B cell (primary cell): ENCODE measurements around the gene DOCK1. TPM values are rescaled to one million over a fixed set of nuclear protein-coding genes. Genes with fewer than 3 reads are reported as not detected.

Experiments
- ATAC-seq: fragments of 200-7000 bp; cut with Tn5 transposase; one replicate; pipeline ENCODE4 v1.10.0; 2021; ENCODE audit warnings: low read depth, mild to moderate bottlenecking, moderate number of reproducible peaks, moderate library complexity
- CTCF ChIA-PET: fragments of 350-600 bp; sonication (Branson Sonifier 250); formaldehyde crosslinking; loops from one replicate; lab custom pipeline; 2021; ENCODE audit warnings: antibody characterized with exemption, inconsistent platforms; lab: Charles Lee
- POLR2A ChIA-PET: fragments of 350-600 bp; sonication (Branson Sonifier 250); formaldehyde crosslinking; loops from one replicate; lab custom pipeline; 2021; ENCODE audit warnings: antibody characterized with exemption; lab: Charles Lee
- DNase-seq: peaks from one replicate; pipeline ENCODE4 v3.0.0; 2013
- H2AFZ ChIP-seq: 2 replicates; pipeline ENCODE4 v1.6.1; 2012; ENCODE audit warnings: mild to moderate bottlenecking, low read depth, low read length; ENCODE audit not compliant: insufficient read depth, poor library complexity, severe bottlenecking
- H3K27ac ChIP-seq, 2 donors: 1 replicate in 1 of 2; 2 replicates in 1 of 2; pipeline ENCODE4 v1.5.1; 2012 to 2013; ENCODE audit warnings: low read length in 2 of 2, mild to moderate bottlenecking in 2 of 2, moderate library complexity in 1 of 2
- H3K27me3 ChIP-seq, 4 experiments: fragments of 200-600 bp in 1 of 4; sonication (generic) in 1 of 4; replicated peaks in 1 of 4; 1 replicate in 2 of 4; 2 replicates in 2 of 4; pipeline versions ENCODE4 v1.6.1 to v1.7.0; 2013 to 2016; ENCODE audit warnings: low read length in 3 of 4, mild to moderate bottlenecking in 2 of 4, mixed read lengths in 1 of 4, moderate library complexity in 1 of 4; ENCODE audit not compliant: insufficient read depth in 4 of 4, control insufficient read depth in 3 of 4; ENCODE audit errors: control extremely low read depth in 1 of 4
- H3K36me3 ChIP-seq, 2 experiments: replicated peaks in 1 of 2; 1 replicate in 1 of 2; 2 replicates in 1 of 2; pipeline versions ENCODE4 v1.6.1 to v1.7.1; 2013; ENCODE audit warnings: low read length in 1 of 2; ENCODE audit not compliant: insufficient read depth in 2 of 2, control insufficient read depth in 1 of 2; ENCODE audit errors: control extremely low read depth in 1 of 2, extremely low read depth in 1 of 2
- H3K4me1 ChIP-seq, 2 donors: fragments of 200-600 bp in 1 of 2; sonication (generic) in 1 of 2; 1 replicate in 1 of 2; 2 replicates in 1 of 2; pipeline versions ENCODE4 v1.5.1 to v1.6.1; 2013 to 2017; ENCODE audit warnings: low read length in 2 of 2; ENCODE audit not compliant: control insufficient read depth in 2 of 2, insufficient read depth in 2 of 2
- H3K4me2 ChIP-seq: replicated peaks from 2 replicates; pipeline ENCODE3; 2012; ENCODE audit warnings: mild to moderate bottlenecking, low read depth, low read length; ENCODE audit not compliant: poor library complexity, severe bottlenecking
- H3K4me3 ChIP-seq, 5 experiments: fragments of 200-600 bp in 1 of 5; sonication (generic) in 1 of 5; 1 replicate in 3 of 5; 2 replicates in 2 of 5; pipeline versions ENCODE4 v1.5.1 to v1.7.0; 2011 to 2016; ENCODE audit warnings: low read length in 4 of 5, mild to moderate bottlenecking in 4 of 5, low read depth in 2 of 5, control low read depth in 1 of 5, moderate library complexity in 1 of 5; ENCODE audit not compliant: insufficient read depth in 1 of 5; ENCODE audit errors: control extremely low read depth in 1 of 5, extremely low read depth in 1 of 5
- H3K79me2 ChIP-seq: fragments of 200-600 bp; sonication (generic); one replicate; pipeline ENCODE4 v1.6.0; 2016; ENCODE audit warnings: low read length; ENCODE audit not compliant: control insufficient read depth, insufficient read depth
- H3K9ac ChIP-seq: fragments of 200-600 bp; sonication (generic); 2 replicates; pipeline ENCODE4 v1.6.1; 2017; ENCODE audit warnings: mild to moderate bottlenecking, low read length, moderate library complexity
- H3K9me3 ChIP-seq, 3 donors: one replicate each; pipeline versions ENCODE4 v1.6.1 to v1.7.1; 2013; ENCODE audit warnings: low read length in 2 of 3; ENCODE audit not compliant: control insufficient read depth in 2 of 3, insufficient read depth in 1 of 3; ENCODE audit errors: control extremely low read depth in 1 of 3
- H4K20me1 ChIP-seq: 2 replicates; pipeline ENCODE4 v1.6.0; 2012; ENCODE audit warnings: mild to moderate bottlenecking, low read length; ENCODE audit not compliant: insufficient read depth, control insufficient read depth, poor library complexity, severe bottlenecking
- H3K27ac Mint-ChIP-seq: one replicate; pipeline ENCODE4 v1.8.0; 2021; ENCODE audit warnings: mixed read lengths
- H3K27me3 Mint-ChIP-seq: one replicate; pipeline ENCODE4 v1.8.0; 2021; ENCODE audit warnings: mixed read lengths
- H3K4me1 Mint-ChIP-seq: one replicate; pipeline ENCODE4 v1.8.0; 2021; ENCODE audit warnings: mixed read lengths
- H3K4me3 Mint-ChIP-seq: one replicate; pipeline ENCODE4 v1.8.0; 2021; ENCODE audit warnings: mixed read lengths
- H3K9me3 Mint-ChIP-seq: one replicate; pipeline ENCODE4 v1.8.0; 2022; ENCODE audit warnings: mixed read lengths; ENCODE audit not compliant: insufficient read depth
- EZH2 ChIP-seq: IDR thresholded peaks from 2 replicates; pipeline ENCODE4 v1.6.1; 2012; ENCODE audit warnings: borderline replicate concordance, low read depth, mild to moderate bottlenecking, moderate library complexity, low read length; ENCODE audit not compliant: insufficient read depth, poor library complexity, severe bottlenecking
- WGBS: methylation state at CpG from one replicate; pipeline ENCODE4 v1.1.5; 2013; ENCODE audit warnings: missing lambda C conversion rate; ENCODE audit not compliant: insufficient coverage; 5-methylcytosine and 5-hydroxymethylcytosine counted together
- intact Hi-C: fragments of 100-400 bp; cut with micrococcal nuclease; formaldehyde crosslinking; loops from one replicate; pipeline ENCODE4 v1.10.0; 2022
- polyA plus RNA-seq: library from polyadenylated mRNA; depleted of rRNA; stranded (reverse); fragments of >200 nt; gene quantifications from 2 replicates; pipeline ENCODE4 v1.2.3, GENCODE V29; 2012
- total RNA-seq, 2 donors: library from RNA; stranded (reverse); fragments of 120-200 nt in 1 of 2; gene quantifications; 1 replicate in 1 of 2; 2 replicates in 1 of 2; pipeline versions ENCODE4 v1.2.3 to v1.2.4, GENCODE V29; 2013 to 2022
- TF ChIP-seq, protein P1 (sequence below): fragments of 200-600 bp; IDR thresholded peaks from one replicate; pipeline ENCODE4 v1.8.0; 2022; ENCODE audit warnings: antibody characterized with exemption, mild to moderate bottlenecking

The DOCK1 gene
- total and polyA plus RNA-seq, 2 donors (not counting 1 experiment from before 2014, with no cell fraction given) = not detected

DNA sequence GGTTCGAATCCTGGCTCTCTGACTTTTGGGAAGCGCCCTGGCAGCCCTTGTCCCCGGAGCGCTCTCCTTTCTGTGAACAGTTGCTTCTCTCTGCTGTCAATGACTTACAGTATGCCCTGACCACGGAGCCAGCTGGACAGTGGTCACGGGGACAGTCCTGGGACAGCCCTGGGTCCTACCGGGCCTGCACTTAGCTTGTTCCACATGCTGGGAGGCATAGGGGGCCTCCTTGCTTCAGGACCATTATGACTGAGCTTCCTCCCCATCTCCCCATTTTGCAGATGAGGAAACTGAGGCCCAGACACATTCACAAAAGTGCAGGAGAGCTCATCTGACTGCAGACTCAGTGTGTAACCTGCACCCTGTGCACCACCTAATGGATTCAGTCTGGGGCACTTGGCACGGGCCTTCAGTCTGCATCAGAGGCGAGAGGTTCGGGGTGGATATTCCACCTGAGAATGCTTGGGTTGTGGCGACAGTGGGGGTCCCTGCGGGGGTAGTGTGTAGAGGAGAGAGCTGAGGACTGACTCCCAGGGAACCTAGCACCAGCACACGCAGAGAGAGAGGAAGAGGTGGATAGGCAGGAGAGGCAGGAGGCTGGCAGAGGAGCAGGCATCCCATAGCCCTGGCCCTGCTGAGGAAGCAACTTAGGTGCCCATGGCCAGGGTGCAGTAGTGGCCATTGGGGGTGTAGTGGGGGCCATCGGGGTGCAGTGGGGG is 1.6 kb downstream of the DOCK1 start:
- Mint-ChIP-seq H3K27me3 (peaks cover 20% of the 10 kb centered on the region), H3K4me3 (no peak overlapping the region), H3K27ac (no peak overlapping the region), H3K9me3 (no peaks in the 10 kb centered on the region), H3K4me1 (peaks cover 2% of the 10 kb centered on the region)
- 95% methylated on average over 14 of the region's 14 CpGs for WGBS
- intact Hi-C loops = no loop called here
- H3K4me1 ChIP-seq = no peaks in the 10 kb centered on the region
- no peaks in the 10 kb centered on the region for H3K36me3 ChIP-seq
- no peak for ATAC-seq
- no peak overlapping the region for H3K27ac ChIP-seq
- no peak overlapping the region for H3K9ac ChIP-seq
- no peak overlapping the region for H2AFZ ChIP-seq
- DNase-seq = no peak
- H3K27me3 ChIP-seq = peaks cover 0 to 18% (median 2%) of the 10 kb centered on the region in 4 experiments
- H3K4me3 ChIP-seq = no peak overlapping the region
- TF ChIP-seq EZH2 = no peak
- TF ChIP-seq, protein P1, sequence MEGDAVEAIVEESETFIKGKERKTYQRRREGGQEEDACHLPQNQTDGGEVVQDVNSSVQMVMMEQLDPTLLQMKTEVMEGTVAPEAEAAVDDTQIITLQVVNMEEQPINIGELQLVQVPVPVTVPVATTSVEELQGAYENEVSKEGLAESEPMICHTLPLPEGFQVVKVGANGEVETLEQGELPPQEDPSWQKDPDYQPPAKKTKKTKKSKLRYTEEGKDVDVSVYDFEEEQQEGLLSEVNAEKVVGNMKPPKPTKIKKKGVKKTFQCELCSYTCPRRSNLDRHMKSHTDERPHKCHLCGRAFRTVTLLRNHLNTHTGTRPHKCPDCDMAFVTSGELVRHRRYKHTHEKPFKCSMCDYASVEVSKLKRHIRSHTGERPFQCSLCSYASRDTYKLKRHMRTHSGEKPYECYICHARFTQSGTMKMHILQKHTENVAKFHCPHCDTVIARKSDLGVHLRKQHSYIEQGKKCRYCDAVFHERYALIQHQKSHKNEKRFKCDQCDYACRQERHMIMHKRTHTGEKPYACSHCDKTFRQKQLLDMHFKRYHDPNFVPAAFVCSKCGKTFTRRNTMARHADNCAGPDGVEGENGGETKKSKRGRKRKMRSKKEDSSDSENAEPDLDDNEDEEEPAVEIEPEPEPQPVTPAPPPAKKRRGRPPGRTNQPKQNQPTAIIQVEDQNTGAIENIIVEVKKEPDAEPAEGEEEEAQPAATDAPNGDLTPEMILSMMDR = no peak
- H3K9me3 ChIP-seq = peaks cover 0 to 25% (median 0%) of the 10 kb centered on the region in 3 donors
- ChIA-PET CTCF (no interaction called here), POLR2A (no interaction called here)
- no peaks in the 10 kb centered on the region for H4K20me1 ChIP-seq
- H3K4me2 ChIP-seq = no peak overlapping the region
- no peaks in the 10 kb centered on the region for H3K79me2 ChIP-seq

DNA sequence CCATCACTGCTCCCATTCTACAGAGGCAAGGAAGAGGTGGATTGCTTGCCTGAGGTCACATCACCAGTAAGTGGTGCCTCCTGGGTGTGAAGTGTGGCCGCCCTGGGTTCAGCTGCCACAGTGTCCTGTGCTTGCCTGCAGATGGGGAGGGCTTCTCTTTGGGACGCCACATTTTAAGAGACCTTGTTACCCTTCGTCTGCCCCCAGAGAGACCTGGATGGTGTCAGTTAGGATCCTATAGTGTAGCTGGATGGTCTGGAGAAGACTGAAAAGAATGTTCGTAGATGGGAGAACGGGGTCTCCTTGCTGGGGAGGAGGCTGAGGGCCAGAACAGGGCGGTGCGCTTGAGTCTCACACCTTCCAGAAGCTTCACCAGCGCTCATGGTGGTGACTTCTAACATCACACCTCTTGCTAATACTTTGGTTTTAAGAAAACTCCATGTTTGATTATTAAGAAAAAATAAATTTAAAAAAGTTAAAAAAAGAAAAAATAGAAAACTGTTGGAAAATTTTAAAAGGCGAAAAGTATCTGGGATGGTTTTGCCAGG is 2.3 kb downstream of the DOCK1 start:
- H3K4me2 ChIP-seq = no peak overlapping the region
- Mint-ChIP-seq H3K27me3 (peaks cover 20% of the 10 kb centered on the region), H3K4me1 (peaks cover 2% of the 10 kb centered on the region), H3K27ac (no peak overlapping the region), H3K4me3 (no peak overlapping the region), H3K9me3 (no peaks in the 10 kb centered on the region)
- peaks cover 0 to 18% (median 2%) of the 10 kb centered on the region in 4 experiments for H3K27me3 ChIP-seq
- intact Hi-C loops = no loop called here
- TF ChIP-seq, protein P1 = no peak
- no peak for TF ChIP-seq EZH2
- H3K36me3 ChIP-seq = no peaks in the 10 kb centered on the region
- POLR2A ChIA-PET = no interaction called here
- 92% methylated on average over 5 of the region's 9 CpGs for WGBS
- H2AFZ ChIP-seq = no peak overlapping the region
- DNase-seq = no peak
- H3K9me3 ChIP-seq = peaks cover 0 to 25% (median 0%) of the 10 kb centered on the region in 3 donors
- H3K4me1 ChIP-seq = no peaks in the 10 kb centered on the region
- CTCF ChIA-PET = no interaction called here
- no peak overlapping the region for H3K9ac ChIP-seq
- H3K4me3 ChIP-seq = no peak overlapping the region
- no peak for ATAC-seq
- no peak overlapping the region for H3K27ac ChIP-seq
- no peaks in the 10 kb centered on the region for H3K79me2 ChIP-seq
- H4K20me1 ChIP-seq = no peaks in the 10 kb centered on the region
